Islet precursor cell (in vitro differentiated cells): ENCODE measurements around the gene UBR4.
"Not testable (repeated sequence)": the region's sequence is repeated elsewhere in the genome, so short reads cannot be mapped to it uniquely, and the experiment has no call there.

Experiments
- DNase-seq: peaks from one replicate; pipeline ENCODE4 v3.0.0-alpha.2; 2018

The UBR4 gene

DNA sequence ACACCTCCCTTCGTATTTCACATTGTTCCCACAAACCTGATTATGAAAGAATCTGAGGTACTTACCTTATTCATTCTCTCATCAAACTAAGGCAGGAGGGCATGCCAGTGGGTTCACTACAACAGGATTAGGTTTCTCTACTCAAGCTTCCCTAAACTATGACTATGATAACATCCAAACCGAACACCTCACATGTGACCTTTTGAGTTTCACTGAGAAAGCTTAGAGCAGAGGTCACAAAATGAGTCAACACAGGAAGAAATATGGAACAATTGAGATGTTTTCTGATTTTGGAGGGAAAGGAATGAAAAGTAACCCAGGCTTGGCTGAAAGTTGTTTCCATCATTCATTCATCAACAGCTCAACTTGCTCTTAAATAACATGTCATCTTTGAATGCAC lies 24.1 kb downstream of the UBR4 start:
- DNase-seq, result no peak

DNA sequence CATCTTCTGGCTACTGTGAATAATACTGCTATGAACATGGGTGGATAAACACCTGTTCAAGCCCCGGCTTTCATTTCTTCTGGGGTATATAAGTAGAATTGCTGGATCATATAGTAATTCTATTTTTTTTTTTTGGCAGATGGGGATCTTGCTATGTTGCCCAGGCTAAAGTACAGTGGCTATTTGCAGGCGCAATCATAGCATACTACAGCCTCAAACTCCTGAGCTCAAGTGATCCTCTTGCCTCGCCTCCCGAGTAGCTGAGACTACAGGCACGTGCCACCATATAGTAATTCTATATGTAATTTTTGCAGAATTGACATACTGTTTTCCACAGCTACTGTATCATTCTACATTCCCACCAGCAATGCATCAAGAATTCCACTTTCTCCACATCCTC lies 27.8 kb downstream of the UBR4 start:
- no peak for DNase-seq

DNA sequence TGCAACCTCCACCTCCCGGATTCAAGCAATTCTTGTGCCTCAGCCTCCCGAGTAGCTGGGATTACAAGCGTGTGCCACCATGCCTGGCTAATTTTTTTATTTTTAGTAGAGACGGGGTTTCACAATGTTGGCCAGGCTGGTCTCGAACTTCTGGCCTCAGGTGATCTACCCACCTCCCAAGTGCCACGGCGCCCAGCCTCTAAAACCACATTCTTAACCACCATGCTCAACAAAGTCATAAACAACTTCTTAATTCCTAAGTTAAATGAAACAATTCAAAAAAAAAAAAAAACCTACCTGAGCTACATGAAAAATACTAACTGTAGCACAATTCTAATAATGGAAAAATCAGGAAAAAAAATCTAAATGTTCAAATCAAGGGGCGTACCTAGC lies 29.8 kb downstream of the UBR4 start:
- DNase-seq, result not testable (repeated sequence)

DNA sequence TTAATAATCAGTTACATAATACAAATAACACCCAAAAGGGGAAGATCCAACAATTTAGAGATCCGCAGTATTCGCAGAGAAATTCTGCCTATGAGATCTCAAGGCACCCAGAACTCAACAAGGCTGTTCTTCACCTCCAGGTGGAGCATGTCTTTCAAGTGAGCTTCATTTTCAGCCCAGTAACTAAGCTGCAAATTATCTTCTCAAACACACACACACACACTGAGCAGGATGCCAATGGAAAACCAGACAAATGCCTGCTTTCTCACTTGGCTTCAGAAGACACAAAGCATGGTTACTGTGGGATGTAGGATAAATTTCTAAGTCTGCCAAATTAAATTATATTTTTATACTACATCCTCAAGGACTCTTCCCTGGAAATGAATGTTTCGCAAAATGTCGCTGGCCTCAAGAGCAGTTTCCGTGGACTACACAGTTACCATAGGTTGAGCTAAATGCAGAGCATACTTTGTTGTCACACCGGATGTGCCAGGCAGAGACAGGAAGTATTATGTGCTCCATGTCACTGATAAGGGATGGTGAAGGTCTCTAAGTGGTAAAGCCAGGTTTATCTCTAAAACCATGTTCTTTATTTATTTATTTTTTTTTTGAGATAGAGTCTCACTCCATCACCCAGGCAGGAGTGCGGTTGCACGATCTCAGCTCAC lies 30.3 kb downstream of the UBR4 start:
- DNase-seq, result no peak

DNA sequence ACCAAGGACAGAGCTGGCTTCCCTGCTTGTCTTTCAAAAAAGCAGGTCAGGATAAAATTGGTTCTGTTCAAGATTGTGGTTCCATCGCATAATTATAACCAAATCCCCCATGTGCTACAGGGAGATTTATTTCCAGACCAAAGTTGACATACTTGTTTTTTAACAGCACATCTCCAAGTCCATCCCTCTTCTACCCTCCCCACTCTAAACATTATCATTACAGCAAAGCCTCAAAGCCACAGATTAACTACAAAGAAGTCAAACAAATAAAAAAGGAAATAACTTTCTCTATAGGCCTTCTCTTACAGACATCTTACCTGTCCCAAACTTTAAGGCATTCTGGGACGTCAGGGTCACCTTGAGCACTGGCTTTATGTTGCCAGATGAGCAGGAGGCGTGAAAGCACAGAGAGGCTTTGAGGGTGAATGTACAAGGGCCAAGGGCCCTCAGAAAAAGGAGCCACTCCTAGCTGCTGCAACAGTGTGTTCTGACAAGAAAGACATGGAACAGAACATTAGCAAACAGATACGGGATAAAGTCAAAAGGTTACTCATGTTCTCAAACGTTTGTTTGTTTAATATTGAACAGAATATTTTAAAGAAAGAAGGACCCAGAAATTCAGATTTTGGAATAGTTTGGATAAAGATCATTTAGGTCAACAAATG lies 31.2 kb downstream of the UBR4 start:
- no peak for DNase-seq

DNA sequence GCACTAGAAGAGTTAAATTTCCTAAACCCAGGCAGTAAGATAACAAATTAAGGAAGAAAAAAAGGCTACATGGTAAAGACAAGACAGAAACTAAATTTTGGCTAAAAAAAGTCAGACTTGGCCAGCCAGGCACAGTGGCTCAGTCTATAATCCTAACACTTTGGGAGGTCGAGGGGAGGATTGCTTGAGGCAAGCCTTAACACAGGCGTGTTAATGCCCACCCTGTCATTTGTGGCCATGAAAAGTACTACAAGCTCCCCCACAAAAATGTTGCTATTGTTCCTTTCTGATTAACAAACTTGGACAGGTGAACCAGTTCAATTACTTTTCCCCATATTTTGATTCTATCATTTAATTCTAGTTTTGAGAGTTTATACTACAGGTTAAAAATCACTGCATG lies 32.3 kb downstream of the UBR4 start:
- no peak for DNase-seq

DNA sequence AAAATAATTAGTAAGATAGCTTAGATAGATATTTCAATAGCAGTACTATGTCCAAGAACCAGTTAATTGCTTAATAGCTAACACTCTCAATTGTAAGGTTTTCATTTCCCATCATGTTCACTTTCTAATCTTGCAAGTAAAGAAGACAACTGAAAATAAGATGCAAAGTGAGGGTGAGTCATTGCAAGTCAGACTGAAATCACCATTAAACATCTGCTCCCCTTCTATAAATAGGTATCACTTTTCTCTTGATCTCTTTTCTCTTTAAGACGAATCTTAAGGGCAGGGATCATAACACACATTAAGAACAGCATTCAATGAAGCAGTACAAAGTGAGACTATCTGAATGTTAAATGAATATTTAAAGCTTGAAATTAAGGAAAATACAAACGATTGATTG lies 40.4 kb downstream of the UBR4 start:
- DNase-seq, result no peak

DNA sequence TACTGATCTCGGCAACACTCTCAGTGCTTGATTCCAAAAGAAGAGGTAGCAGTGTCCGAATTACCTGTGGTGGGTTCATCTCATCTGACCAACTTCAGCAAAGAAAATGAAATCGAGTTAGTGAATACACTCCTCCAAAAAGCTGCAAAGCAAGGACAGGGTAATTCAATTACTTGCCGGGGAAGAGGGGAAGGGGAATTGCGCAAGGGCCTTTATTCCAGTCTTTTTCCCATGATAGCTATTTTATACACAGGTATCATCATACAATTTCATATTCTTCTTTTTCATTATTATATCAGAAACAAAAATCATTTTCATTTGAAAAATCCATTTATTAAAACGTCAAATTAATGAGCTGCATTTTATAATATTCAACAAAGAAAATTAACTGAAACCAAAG lies 42.9 kb downstream of the UBR4 start:
- DNase-seq, result no peak

DNA sequence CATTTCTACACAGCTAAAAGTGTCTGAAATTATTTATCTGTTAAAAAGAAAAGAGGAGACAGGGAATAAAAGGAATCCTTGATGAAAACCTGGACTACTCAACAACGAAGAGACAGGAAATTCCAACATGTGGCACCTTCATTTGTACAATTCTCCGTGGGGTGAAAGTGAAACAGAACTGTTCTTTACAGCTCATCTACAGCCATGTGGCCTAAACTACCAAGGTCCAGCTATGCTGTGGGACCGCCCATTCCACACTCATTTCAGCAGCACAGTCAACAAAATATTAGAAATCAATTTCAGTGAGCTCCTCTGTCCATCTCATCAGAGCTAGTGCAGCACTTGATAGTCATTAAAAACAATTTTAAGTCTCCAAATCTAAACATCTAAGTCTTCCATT lies 44.0 kb downstream of the UBR4 start:
- DNase-seq, result no peak

DNA sequence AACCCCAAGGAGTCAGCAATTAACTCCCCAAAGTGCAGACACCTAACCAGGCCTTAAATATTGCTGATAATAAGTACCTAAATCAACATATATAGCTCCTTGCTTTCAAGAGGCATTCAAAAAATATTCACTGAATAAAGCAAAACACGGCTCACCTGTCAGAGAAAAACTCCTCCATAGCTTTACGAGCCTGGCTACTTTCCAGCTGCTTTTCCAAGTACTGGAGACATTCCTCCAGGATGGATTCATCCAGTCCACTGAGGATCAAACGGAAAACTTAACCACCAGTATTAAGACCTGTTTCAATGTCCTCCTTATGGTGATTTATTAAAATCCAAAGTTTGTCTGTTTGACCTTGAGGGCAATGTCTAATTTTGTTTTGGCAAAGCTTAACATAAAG lies 44.6 kb downstream of the UBR4 start:
- no peak for DNase-seq

DNA sequence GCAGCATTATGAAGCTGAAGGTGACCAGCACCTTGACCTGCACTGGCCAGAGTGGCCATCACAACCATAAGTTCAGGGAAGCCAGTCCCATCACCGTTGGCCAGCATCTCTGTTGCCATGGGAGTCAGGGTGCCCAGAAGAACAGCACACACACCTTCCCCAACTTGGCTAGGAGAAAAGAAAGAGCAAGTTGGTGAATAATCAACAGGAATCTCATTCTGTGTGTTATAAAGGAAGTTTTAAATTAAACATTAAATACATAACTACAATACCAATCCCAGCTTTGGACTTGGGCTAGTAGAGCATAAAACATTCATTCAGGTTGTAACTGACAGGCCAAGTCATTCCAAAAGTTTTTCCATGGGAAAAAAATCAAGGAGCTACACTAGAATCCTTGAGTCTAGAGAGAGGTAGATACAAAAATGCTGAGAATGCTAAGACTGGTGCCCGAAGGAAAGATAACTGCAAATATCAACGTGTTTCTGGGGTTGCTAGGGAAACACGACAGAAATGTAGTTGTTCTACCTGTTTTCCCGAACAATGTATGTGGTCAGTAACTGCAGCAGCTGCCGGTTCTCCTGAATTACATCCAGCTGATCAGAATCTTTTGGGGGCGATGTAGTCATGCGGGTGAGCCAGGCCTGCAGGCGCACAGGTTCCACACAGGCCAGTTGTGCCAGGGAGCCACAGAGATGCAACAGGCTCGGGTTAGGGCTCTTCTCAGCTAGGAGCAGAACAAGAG lies 45.6 kb downstream of the UBR4 start:
- DNase-seq, result peak; percentile 79

DNA sequence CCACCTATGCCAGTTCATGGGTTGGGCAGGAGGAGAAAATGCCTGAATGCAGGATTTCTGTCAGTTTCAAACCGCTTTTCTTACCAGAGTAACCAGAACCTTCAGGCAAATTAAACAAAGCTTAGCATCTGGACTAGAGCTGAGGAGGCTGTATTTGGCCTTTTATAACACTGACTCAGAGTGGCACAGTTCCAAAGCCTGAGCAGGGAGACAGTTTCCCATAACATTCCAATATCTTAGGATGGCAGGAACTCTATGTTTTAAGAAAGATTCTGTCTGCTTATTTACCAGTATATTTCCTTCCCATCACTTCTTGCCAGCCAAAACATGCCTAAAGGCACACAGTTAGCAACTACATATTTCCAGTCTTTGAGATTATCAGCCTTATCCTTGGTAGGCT lies 46.8 kb downstream of the UBR4 start:
- DNase-seq, result no peak

DNA sequence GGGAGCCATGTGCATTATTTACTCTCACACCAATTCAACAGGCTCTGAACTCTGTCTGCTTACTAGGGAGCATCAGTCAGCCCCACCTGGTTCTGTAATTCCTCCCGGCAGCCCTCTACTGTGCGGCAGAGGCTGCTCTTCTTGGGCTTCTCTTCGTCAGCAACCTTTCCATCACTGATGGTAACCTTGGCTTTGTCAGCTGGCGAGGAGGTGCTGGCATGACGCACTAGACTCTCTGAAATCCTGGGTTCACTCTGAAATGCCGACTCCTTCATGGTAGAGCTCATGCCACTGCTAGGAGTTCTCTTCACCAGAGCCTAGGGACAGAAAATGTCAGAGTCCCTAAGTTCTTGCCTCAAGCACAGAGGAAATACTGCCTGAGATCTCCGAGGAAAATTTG lies 49.2 kb downstream of the UBR4 start:
- no peak for DNase-seq

DNA sequence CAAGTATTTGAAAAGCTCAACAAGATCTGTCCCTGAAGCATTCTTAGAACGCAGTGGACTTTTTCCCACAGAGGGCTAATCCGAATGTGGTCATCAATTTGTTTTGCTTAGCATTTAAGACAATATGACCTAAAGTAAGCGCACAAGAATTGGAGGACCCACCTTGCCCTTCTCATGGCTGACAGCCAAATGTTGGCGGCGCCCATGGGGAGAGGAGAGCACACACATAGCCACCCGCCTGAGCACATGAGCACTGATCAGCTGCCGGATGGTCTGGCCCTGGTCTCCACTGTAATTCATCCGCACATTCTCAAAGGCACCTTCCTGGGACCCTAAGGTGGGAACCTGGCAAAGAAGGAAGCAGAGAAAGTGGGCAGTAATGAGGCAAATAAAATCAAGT lies 52.4 kb downstream of the UBR4 start:
- no peak for DNase-seq

DNA sequence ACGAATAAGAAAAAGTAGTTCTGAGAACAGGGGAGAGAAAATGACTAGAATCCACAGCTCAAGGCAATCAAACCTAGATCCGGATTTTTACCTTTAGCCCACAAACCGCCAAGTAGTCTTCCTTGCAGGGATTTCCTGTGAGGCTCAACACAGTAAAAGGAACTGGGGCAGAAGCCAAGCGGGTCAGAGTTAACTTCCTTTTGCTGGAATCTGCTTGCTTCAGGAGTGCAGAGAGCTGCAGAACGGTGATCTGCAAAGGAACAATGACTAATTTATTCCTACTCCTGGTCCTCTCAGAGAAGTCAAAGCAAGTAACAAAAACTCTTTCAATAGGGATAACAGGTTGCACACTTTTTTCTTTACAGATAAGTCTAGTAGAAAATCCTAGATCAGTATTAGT lies 53.4 kb downstream of the UBR4 start:
- DNase-seq, result no peak

DNA sequence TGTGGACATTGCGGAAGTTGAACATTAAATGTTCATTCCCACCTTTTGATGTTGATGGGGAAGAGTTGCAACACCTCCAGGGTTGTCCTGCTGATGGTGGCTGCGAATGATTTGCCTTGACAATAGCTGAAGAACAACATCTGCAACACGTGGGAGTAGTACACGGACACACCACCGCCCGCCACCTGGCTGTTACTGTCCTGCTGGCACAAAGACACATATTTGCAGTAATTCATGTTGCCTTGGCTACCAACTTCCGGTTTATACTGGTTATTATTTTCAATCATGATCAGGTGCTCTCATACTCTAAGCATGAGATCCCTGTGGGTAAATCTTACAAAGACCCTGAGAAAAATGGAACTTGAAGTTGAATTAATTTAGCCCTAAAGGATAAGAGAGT lies 55.2 kb downstream of the UBR4 start:
- no peak for DNase-seq

DNA sequence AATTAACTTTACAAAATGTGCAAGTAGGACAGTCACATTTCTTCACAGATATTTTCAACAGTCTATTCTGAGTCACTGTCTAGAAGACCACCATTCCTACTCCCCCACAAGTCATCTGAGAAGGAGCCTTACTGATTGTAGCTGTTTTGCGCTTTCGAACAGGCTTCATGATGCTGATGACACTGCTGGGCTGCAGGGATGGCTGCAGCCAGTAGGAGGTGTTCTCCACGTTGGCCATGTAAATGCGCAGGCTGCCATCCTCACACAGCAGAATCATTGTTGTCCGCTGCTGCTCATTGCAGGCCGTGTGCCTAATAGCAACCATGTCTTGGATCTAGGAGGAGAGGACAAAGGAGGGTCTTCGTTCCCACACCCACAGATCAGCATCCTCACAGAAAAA lies 56.9 kb downstream of the UBR4 start:
- DNase-seq, result no peak

DNA sequence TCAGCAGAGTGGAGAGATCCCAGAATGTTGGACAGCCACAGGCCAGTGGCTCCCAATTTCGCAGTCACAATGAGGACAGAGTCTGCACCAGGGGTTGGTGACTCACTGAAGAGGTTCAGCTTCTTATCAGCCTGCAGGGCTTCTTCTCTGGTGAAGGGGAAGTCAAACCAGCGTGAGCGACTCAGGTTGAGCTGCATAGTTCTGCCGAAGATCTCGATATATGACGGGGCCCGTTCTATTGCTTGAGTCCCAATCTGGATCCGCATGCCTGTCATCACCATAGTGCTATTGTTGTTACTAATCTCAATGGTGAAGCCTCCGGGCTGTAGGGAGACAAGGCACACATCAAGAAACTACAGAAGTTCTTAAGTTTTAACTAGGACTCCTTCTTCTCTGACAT lies 58.5 kb downstream of the UBR4 start:
- DNase-seq, result no peak

DNA sequence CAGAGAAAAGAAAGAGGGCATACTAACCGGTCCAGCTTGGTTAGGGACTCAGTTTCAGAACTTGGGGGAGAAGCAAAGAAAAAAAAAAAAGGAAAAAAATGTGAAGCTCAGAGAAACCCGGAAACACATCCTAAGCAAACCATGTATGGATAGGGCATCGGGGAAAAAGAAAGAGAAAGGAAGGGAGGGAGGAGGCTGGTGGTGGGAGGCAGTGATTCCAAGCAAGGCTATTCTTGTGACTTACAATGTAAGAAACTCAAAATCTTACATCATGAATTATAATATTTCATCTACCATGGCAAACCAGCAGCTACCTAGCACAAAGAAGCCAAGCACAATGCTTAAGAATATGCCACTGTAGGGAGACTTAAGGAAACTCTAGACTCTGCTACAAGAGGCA lies 60.3 kb downstream of the UBR4 start:
- no peak for DNase-seq

DNA sequence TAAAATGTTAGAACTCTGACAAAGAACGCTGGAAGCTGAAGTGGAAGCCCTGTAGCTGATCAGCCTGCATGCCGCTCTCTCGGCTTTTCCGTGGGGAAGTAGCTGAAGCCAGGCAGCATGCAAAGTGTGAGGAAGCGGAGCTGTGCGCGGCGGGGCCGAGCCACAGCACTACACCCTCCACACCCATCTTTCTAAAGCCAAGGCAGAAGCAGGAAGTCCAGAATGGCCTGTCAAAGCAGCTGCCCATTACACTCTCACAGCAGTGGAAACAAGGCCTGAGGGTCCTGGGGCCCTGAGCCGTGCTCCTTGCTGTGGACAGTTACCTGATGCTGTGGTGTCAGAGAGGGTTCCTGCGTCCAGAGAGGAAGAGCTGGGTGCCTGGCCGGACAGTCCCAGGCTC lies 69.6 kb downstream of the UBR4 start:
- no peak for DNase-seq

DNA sequence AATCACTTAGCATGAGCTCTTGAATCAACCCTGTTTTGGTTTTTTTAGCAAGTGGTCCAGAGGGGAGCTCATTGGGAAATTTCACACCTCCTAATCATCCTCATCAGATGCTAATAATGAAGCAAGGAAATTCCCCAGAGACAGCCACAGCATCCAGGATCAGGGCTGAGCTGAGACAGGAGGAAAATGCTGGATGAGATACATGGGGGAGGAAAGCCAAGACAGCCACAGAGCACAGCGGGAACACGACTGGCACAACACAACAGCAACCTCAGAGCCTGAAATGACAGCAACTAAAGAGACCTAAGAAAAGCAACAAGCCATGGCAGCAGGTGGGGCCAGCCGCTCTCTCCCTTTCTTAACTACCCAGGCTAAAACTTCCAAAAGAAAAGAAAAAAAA lies 70.4 kb downstream of the UBR4 start:
- no peak for DNase-seq

DNA sequence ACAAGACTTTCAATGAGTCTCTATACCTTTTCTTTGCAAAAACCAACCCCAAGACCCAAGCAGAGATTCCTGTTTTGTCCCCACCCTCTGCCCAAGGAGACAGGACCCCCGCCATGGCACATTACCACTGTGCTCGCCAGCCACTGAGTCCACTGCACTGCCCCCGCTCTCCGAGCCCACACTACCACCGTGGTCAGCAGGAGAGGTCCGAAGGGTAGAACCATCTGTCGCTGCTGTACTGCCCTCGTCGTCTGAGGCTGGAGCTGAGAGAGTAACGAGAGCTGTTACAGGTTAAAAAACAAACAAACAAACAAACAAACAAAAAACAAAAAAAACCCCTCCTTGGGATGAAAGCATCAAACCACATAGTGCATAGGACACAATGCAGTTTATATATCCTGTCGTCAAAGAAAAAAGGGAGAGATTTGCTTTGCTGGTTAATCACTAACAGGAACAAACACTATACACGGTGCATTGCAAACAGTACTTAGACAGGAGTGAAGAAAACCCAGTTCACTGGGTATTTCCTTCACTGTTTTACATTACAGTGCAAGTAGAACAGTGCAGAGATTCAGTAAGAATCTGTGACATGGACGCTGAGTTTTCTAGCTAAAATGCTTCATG lies 71.0 kb downstream of the UBR4 start:
- no peak for DNase-seq

DNA sequence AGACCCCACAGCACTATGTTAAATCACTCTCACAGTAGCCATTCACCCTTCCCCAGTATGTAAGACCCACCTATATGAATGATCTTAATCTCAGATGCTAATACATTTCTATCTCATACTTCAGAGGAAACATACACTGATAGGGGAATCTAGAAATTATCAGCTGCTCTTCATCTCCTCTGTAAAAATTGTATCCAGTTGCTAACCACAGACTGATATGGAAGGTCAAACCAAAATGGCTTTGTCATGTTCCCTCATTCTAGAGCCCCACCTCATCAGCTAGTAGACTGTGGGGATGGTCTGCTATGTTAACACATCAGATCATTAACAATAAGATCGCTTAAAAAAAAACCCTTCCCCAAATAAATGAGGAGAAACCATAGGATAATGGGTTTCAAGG lies 71.7 kb downstream of the UBR4 start:
- no peak for DNase-seq

DNA sequence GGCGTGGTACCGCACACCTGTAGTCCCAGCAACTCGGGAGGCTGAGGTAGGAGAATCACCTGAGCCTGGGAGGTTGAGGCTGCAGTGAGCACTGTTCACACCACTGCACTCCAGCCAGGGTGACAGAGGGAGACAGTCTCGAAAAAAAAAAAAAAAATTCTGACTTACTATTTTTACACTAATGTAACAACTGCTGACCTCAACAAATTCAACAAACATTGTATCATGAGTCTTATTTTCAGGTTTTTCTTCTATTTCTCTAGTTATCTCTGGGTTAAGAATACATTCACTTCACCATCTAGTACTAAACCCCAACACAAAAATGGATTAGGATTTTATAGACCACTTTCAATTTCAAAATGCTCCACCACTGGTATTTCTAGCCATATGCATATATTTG lies 72.9 kb downstream of the UBR4 start:
- no peak for DNase-seq
